GM19351 (cell line): Measurements from ENCODE around the gene PALM.
A peak's percentile ranks its signal among the peaks of the same experiment; 100 is the strongest.

Source experiments
- ATAC-seq: cut with Tn5 transposase; IDR thresholded peaks from one replicate; pipeline ENCODE4 v1.9.1; 2021; ENCODE audit warnings: mild to moderate bottlenecking, moderate library complexity; ENCODE audit not compliant: unreplicated experiment

Gene PALM

GRCh38 chr19:778910-779653 is 70.3 kb downstream of the PALM start:
- no peak for ATAC-seq

GRCh38 chr19:780935-781334 is 72.2 kb downstream of the PALM start:
- ATAC-seq, result no peak

DNA sequence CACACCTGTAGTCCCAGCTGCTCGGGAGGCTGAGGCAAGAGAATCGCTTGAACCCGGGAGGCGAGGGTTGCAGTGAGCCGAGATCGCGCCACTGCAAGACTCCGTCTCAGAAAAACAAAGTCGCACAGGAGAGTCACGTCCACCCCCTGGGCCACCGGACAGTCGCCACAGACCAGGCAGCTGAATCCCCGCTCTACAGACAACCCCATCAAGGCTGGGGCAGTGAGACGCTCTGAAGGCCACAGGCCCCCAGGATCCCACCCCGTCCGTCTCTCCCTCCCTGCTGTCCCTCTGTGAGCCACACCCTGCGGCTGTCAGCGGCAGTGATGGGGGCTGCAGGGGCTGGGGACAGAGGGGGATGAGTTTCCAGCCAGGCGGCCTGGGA is 73.1 kb downstream of the PALM start:
- ATAC-seq, result no peak

- no peak for ATAC-seq
Observed at GRCh38 chr19:782185-782877, 73.6 kb downstream of the PALM start.

DNA sequence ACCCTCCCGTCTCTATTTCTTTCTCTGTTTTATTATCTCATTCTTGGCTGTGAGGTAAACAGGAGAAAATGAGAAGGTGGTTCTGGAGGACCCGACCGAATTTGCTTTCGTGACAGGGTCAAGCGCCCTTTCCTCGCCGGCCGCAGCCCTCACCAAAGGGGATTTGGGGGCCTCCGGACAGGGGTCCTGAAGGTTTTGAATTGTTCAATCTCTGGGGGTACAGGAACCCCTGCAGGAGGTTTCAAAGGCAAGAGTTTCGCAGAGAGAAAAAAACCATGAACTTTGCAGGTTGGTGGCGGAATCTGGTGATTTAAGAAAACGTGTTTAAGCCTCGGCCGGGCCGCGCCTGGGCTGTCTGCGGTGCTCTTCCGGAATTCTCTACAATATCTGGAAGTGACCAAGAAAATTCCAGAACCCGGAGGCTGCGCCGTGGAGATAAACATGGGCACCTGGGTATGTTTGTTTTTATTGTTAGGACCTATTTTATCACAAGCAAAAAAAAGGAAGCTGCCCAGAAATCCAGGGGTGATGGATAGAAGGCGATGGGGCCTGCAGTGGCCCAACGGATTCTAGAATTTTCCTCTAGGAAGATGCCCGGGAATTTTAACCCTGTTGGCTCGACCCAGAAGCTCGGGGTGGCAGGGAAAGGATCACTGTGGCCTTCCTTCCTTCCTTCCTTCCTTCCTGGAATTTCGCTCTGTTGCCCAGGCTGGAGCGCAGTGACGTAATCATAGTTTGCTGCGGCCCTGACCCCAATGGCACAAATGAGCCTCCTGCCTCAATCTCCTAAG is 74.3 kb downstream of the PALM start:
- no peak for ATAC-seq

- no peak for ATAC-seq
Observed at GRCh38 chr19:784541-784940, 75.8 kb downstream of the PALM start.

DNA sequence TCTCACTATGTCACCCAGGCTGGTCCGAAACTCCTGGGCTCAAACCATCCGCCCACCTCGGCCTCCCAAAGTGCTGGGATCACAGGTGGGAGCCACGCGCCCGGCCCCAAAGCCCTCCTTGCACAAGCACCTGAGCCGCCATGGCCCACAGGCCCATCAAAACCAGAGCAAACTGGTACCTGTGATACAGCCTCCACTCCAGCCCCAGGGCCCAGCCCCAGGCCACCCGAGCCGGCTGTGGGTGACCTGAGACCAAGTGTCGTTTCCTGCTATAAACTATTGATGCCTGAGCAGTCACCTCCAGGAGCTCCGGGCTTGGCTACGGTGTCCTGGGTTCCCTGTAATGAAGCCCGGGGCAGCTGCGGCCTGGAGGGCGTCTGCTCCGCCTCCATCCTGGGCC is 78.8 kb downstream of the PALM start:
- no peak for ATAC-seq

GRCh38 chr19:788686-788982 is 79.9 kb downstream of the PALM start:
- no peak for ATAC-seq

GRCh38 chr19:788983-789700 is 80.4 kb downstream of the PALM start:
- ATAC-seq, result no peak

GRCh38 chr19:789701-790060 is 80.9 kb downstream of the PALM start:
- ATAC-seq, result no peak

GRCh38 chr19:791007-791566 is 82.4 kb downstream of the PALM start:
- no peak for ATAC-seq

DNA sequence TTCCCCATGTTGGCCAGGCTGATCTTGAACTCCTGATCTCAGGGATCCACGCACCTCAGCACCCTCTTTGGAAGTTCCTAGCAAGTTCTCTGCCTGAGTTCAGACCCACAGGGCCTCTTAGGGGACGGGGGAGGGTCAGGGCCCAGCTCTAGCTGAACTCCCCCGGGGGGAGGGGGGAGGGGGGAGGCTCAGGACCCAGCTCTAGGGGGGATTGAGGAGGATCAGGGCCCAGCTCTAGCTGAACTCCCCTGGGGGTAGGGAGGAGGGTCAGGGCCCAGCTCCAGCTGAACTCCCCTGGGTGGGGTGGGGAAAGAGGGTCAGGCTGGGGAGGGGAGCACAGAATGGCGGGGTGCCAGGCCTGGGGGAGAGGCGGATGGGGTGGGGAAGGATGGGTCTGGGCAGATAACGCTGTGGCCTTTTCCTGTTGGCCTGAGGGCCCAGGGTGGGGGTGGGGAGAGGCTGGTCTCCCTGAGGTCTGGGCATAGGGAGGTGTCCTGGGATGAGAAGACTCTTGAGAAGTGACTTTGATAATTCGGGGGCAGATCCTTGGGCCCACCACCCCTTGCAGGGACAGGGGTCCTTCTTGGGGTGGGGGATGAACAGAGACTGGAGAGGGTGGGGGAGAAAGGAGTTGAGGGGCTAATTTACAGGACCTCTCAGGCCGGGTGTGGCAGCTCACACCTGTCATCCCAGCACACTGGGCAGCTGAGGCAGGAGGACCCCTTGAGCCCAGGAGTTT is 83.0 kb downstream of the PALM start:
- ATAC-seq, result no peak

DNA sequence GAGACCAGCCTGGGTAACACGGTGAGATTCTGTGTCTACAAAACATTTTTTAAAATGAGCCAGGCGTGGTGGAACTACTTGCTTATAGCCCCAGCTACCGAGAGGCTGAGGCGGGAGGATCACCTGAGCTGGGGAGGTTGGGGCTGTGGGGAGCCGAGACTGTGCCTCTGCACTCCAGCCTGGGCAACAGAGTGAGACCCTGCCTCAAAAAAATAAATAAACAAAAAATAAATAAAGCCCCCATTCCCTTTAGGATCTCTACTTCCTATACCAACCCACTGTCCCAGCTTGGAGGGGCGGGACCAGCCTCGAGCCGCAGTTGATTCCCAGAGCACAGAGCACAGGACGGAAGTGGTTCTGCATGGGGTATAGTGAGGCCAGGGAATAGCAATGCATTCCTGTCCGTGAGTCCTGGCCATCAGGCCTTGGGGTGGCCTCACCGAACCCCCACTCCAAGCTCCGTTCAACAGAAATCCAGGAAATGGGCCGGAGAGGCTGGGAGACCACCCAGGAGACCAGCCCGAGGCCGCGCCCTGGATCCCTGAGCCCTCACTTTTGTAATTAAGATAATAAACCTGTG is 83.7 kb downstream of the PALM start:
- no peak for ATAC-seq

GRCh38 chr19:793806-794205 is 85.1 kb downstream of the PALM start:
- no peak for ATAC-seq

GRCh38 chr19:795073-795611 is 86.4 kb downstream of the PALM start:
- no peak for ATAC-seq

DNA sequence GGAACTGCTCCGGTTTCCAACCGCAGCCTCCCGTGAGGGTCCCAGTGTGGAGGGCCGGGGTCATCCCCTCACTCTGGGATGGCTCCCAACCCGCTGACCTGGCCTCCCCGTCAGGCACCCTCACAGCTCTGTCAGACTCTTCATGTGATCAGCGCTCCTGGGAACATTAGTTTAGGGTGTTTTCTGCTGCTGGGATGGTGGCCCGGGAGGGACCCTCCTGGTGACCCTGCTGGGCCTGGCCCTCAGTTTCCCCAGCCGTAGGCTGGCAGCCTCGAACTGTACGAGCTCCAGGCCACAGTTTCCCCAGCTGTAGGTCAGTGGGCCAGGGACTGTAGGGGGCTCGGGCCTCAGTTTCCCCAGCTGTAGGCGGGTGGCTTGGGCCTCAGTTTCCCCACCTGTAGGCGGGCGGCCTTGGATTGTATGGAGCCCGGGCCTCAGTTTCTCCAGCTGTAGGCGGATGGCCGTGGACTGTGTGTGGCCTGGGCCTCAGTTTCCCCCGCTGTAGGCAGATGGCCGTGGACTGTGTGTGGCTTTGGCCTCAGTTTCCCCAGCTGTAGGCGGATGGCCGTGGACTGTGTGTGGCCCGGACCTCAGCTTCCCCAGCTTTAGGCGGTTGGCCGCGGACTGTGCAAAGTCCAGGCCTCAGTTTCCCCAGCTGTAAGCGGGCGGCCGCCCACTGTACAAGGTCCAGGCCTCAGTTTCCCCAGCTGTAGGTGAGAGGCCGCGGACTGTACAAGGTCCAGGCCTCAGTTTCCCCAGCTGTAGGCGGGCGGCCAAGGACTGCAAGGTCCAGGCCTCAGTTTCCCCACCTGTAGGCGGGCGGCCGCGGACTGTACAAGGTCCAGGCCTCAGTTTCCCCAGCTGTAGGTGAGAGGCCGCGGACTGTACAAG is 87.2 kb downstream of the PALM start:
- no peak for ATAC-seq

DNA sequence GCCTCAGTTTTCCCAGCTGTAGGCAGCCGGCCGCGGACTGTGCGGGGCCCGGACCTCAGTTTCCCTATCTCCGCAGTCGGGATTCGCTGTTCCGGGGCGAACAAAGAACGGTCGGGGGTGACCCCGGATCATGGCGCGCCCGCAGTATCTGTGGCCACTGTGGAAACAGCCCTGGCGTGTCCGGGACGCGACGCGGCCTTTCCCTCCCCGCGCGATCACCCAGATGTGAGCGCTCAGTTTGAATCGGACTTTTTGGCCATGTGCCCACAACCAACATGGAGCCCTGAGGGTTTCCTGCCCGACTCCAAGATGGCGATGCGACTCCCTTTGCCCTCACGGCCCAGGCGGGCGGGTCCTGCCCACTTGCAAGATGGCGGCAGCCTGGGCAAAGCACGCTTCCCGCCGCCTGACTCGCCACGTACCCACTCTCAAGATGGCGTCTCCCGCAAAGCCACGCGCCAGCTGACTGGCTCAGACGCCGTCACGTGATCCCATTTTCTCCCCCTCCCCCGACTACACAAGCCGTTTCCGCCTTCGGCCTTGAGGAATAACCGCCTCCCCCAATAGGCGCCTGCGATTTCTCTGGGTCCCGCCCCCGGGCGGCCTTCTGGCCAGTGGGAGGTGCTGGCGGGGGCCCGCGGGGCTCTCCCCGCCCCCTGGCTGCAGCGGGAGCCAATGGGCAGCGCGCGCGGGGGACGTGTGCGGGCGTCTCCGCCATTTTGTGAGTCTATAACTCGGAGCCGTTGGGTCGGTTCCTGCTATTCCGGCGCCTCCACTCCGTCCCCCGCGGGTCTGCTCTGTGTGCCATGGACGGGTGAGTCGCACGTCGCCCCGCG is 88.2 kb downstream of the PALM start, which contains the start of gene PTBP1:
TSS of gene PTBP1 (plus strand) at position 761 of the 836 bp plus-strand sequence. CDS start at position 807, 46 bp downstream.
- ATAC-seq, result peak; percentile 75
